T-helper 2 cell treated with Interferon-gamma antibody and Interleukin-4, amounts not matched to agents 5 μg/mL and 100 μg/mL, for 36 hours (primary cell): ENCODE data around the gene SPSB4.
"Not testable (repeated sequence)": the region's sequence is repeated elsewhere in the genome, so short reads cannot be mapped to it uniquely, and the experiment has no call there.

Experiments used
- DNase-seq: peaks from one replicate; pipeline ENCODE4 v3.0.0; 2021; ENCODE audit warnings: low spot score
- H3K27ac Mint-ChIP-seq: one replicate; pipeline ENCODE4 v1.8.0; 2021; ENCODE audit warnings: mild to moderate bottlenecking, mixed read lengths
- H3K27me3 Mint-ChIP-seq: one replicate; pipeline ENCODE4 v1.8.0; 2021; ENCODE audit warnings: low read depth, mixed read lengths
- H3K36me3 Mint-ChIP-seq: one replicate; pipeline ENCODE4 v1.8.0; 2021; ENCODE audit warnings: low read depth, mixed read lengths
- H3K4me1 Mint-ChIP-seq: one replicate; pipeline ENCODE4 v1.8.0; 2021; ENCODE audit warnings: low read depth, mixed read lengths
- H3K4me3 Mint-ChIP-seq: one replicate; pipeline ENCODE4 v1.8.0; 2022; ENCODE audit warnings: mild to moderate bottlenecking, moderate library complexity, mixed read lengths
- H3K9me3 Mint-ChIP-seq: one replicate; pipeline ENCODE4 v1.8.0; 2021; ENCODE audit warnings: mixed read lengths

SPSB4 gene

GRCh38 chr3:141050576-141051442, at the start of gene SPSB4:
TSS of gene SPSB4 (plus strand) at chr3:141051347. CDS start at chr3:141066105, 14,758 bp downstream.
- Mint-ChIP-seq H3K9me3 (no peaks in the 10 kb centered on the region), H3K27me3 (peaks cover 70% of the 10 kb centered on the region), H3K4me1 (peaks cover 3% of the 10 kb centered on the region), H3K27ac (no peak within 1 kb of the TSS), H3K36me3 (no peaks in the 10 kb centered on the region), H3K4me3 (peak within 1 kb of the TSS; percentile 67)
- no peak for DNase-seq

- H3K27me3 Mint-ChIP-seq = peaks cover 40% of the 10 kb centered on the region
- H3K9me3 Mint-ChIP-seq = no peaks in the 10 kb centered on the region
- DNase-seq = no peak
- H3K27ac Mint-ChIP-seq = no peak overlapping the region
- peaks cover 2% of the 10 kb centered on the region for H3K4me1 Mint-ChIP-seq
- no peaks in the 10 kb centered on the region for H3K36me3 Mint-ChIP-seq
- H3K4me3 Mint-ChIP-seq = no peak overlapping the region
These were observed 44.8 kb upstream of the SPSB4 start for GRCh38 chr3:141006344-141006743.

GRCh38 chr3:141009496-141009895, 41.7 kb upstream of the SPSB4 start:
- H3K4me3 Mint-ChIP-seq = no peak overlapping the region

GRCh38 chr3:141011232-141011996, 39.7 kb upstream of the SPSB4 start:
- Mint-ChIP-seq H3K27ac (no peak overlapping the region), H3K4me3 (no peak overlapping the region), H3K4me1 (peaks cover 9% of the 10 kb centered on the region), H3K36me3 (no peaks in the 10 kb centered on the region), H3K27me3 (peaks cover 48% of the 10 kb centered on the region), H3K9me3 (no peaks in the 10 kb centered on the region)
- DNase-seq = peak; percentile 72

More at GRCh38 chr3:141009496-141009895, 41.7 kb upstream of the SPSB4 start:
- Mint-ChIP-seq H3K9me3 (no peaks in the 10 kb centered on the region), H3K27ac (no peak overlapping the region), H3K36me3 (no peaks in the 10 kb centered on the region), H3K4me1 (peaks cover 9% of the 10 kb centered on the region), H3K27me3 (peaks cover 44% of the 10 kb centered on the region)
- DNase-seq = no peak

- Mint-ChIP-seq H3K27me3 (peaks cover 44% of the 10 kb centered on the region), H3K36me3 (no peaks in the 10 kb centered on the region), H3K4me3 (no peak overlapping the region), H3K4me1 (peaks cover 9% of the 10 kb centered on the region), H3K9me3 (no peaks in the 10 kb centered on the region), H3K27ac (no peak overlapping the region)
- DNase-seq = no peak
These were observed 39.2 kb upstream of the SPSB4 start for GRCh38 chr3:141011997-141012262.

- H3K4me3 Mint-ChIP-seq = no peak overlapping the region
- peaks cover 4% of the 10 kb centered on the region for H3K9me3 Mint-ChIP-seq
- peaks cover 38% of the 10 kb centered on the region for H3K27me3 Mint-ChIP-seq
- H3K27ac Mint-ChIP-seq = no peak overlapping the region
- H3K4me1 Mint-ChIP-seq = peaks cover 14% of the 10 kb centered on the region
- H3K36me3 Mint-ChIP-seq = no peaks in the 10 kb centered on the region
- no peak for DNase-seq
These were observed 38.6 kb upstream of the SPSB4 start for GRCh38 chr3:141012571-141012970.

- H3K36me3 Mint-ChIP-seq = no peaks in the 10 kb centered on the region
- no peak overlapping the region for H3K27ac Mint-ChIP-seq
- peaks cover 7% of the 10 kb centered on the region for H3K9me3 Mint-ChIP-seq
- H3K4me3 Mint-ChIP-seq = no peak overlapping the region
- peaks cover 23% of the 10 kb centered on the region for H3K4me1 Mint-ChIP-seq
- peaks cover 23% of the 10 kb centered on the region for H3K27me3 Mint-ChIP-seq
- DNase-seq = no peak
These were observed 35.7 kb upstream of the SPSB4 start for GRCh38 chr3:141015481-141015880.

GRCh38 chr3:141017366-141018322, 33.5 kb upstream of the SPSB4 start:
- DNase-seq = peak; percentile 46
- Mint-ChIP-seq H3K27ac (peak overlapping the region; percentile 72), H3K4me1 (peaks cover 17% of the 10 kb centered on the region), H3K4me3 (peak overlapping the region; percentile 72), H3K27me3 (peaks cover 19% of the 10 kb centered on the region)
- H3K9me3 Mint-ChIP-seq, H3K36me3 Mint-ChIP-seq: not testable (repeated sequence)

- H3K4me1 Mint-ChIP-seq = peaks cover 17% of the 10 kb centered on the region
- H3K9me3 Mint-ChIP-seq = peaks cover 7% of the 10 kb centered on the region
- H3K4me3 Mint-ChIP-seq = no peak overlapping the region
- no peak overlapping the region for H3K27ac Mint-ChIP-seq
- H3K27me3 Mint-ChIP-seq = peaks cover 22% of the 10 kb centered on the region
- no peak for DNase-seq
- no peaks in the 10 kb centered on the region for H3K36me3 Mint-ChIP-seq
These were observed 31.9 kb upstream of the SPSB4 start for GRCh38 chr3:141019244-141019643.

GRCh38 chr3:141020143-141020830, 30.9 kb upstream of the SPSB4 start:
- no peak for DNase-seq
- H3K27me3 Mint-ChIP-seq = peaks cover 21% of the 10 kb centered on the region
- no peak overlapping the region for H3K4me3 Mint-ChIP-seq
- peaks cover 17% of the 10 kb centered on the region for H3K4me1 Mint-ChIP-seq
- peaks cover 7% of the 10 kb centered on the region for H3K9me3 Mint-ChIP-seq
- H3K36me3 Mint-ChIP-seq = no peaks in the 10 kb centered on the region
- H3K27ac Mint-ChIP-seq = no peak overlapping the region

GRCh38 chr3:141021261-141021660, 29.9 kb upstream of the SPSB4 start:
- peaks cover 22% of the 10 kb centered on the region for H3K27me3 Mint-ChIP-seq
- H3K4me3 Mint-ChIP-seq = no peak overlapping the region
- peaks cover 7% of the 10 kb centered on the region for H3K9me3 Mint-ChIP-seq
- no peak overlapping the region for H3K27ac Mint-ChIP-seq
- no peak for DNase-seq
- H3K36me3 Mint-ChIP-seq = no peaks in the 10 kb centered on the region
- H3K4me1 Mint-ChIP-seq = peaks cover 17% of the 10 kb centered on the region

GRCh38 chr3:141030296-141030695, 20.9 kb upstream of the SPSB4 start:
- peaks cover 30% of the 10 kb centered on the region for H3K27me3 Mint-ChIP-seq
- H3K4me1 Mint-ChIP-seq = no peaks in the 10 kb centered on the region
- H3K27ac Mint-ChIP-seq = no peak overlapping the region
- H3K36me3 Mint-ChIP-seq = no peaks in the 10 kb centered on the region
- no peak overlapping the region for H3K4me3 Mint-ChIP-seq
- DNase-seq = no peak
- H3K9me3 Mint-ChIP-seq = no peaks in the 10 kb centered on the region

GRCh38 chr3:141039589-141039988, 11.6 kb upstream of the SPSB4 start:
- H3K27ac Mint-ChIP-seq = no peak overlapping the region
- H3K4me1 Mint-ChIP-seq = no peaks in the 10 kb centered on the region
- no peak for DNase-seq
- H3K9me3 Mint-ChIP-seq = no peaks in the 10 kb centered on the region
- peaks cover 16% of the 10 kb centered on the region for H3K27me3 Mint-ChIP-seq
- H3K4me3 Mint-ChIP-seq = no peak overlapping the region
- no peaks in the 10 kb centered on the region for H3K36me3 Mint-ChIP-seq
